ENCODE measurements around the gene ZNF629.
"Not testable (repeated sequence)": the region's sequence is repeated elsewhere in the genome, so short reads cannot be mapped to it uniquely, and the experiment has no call there.

The ZNF629 gene

DNA sequence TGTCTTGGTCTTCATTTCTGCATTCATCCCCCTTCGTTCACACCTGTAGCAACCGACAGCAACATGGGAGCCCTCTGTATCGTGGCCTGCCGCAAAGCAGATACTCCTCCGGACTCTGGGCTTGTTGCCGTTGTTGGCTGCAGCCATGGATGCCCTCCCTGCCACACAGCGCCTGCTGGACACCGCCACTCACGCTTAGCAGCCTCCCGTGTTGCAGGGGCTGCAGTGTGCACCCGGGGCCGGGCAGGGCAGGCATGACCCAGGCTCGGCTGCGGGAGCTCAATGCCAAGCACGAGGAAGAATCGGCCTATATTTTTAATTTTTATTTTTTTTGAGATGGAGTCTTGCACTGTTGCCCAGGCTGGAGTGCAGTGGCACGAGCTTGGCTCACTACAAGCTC lies 34.9 kb upstream of the ZNF629 start:
- H4K20me1 ChIP-seq (ENCODE audit: insufficient read depth, low read length), result no peaks in the 10 kb centered on the region
- H3K27ac ChIP-seq (ENCODE audit: low read length), result no peak overlapping the region
- no peaks in the 10 kb centered on the region for H3K27me3 ChIP-seq (ENCODE audit: low read depth, low read length)
- no peak for TF ChIP-seq CTCF (IDR thresholded peaks at IDR 0.05; ENCODE audit: low read depth, low read length)
- TF ChIP-seq EZH2phosphoT487 (IDR thresholded peaks at IDR 0.05; ENCODE audit: low read depth), result no peak
- no peaks in the 10 kb centered on the region for H3K79me2 ChIP-seq (ENCODE audit: low read length)
- H3K4me1 ChIP-seq (ENCODE audit: low read length), result no peaks in the 10 kb centered on the region
- no peak overlapping the region for H2AFZ ChIP-seq (ENCODE audit: low read depth, low read length)
- H3K9ac ChIP-seq (ENCODE audit: low read length), result no peak overlapping the region
- H3K36me3 ChIP-seq (replicated peaks; ENCODE audit: low read depth, low read length), result no peaks in the 10 kb centered on the region
- no peak overlapping the region for H3K4me2 ChIP-seq (ENCODE audit: low read length)
- no peak overlapping the region for H3K4me3 ChIP-seq (ENCODE audit: low read length)
- H3K9me3 ChIP-seq (ENCODE audit: insufficient read depth, low read length), result no peaks in the 10 kb centered on the region

- H3K27me3 ChIP-seq (ENCODE audit: low read depth, low read length); H3K9me3 ChIP-seq (ENCODE audit: insufficient read depth, low read length); H3K9ac ChIP-seq (ENCODE audit: low read length); H3K4me2 ChIP-seq (ENCODE audit: low read length); H4K20me1 ChIP-seq (ENCODE audit: insufficient read depth, low read length); H3K36me3 ChIP-seq (replicated peaks; ENCODE audit: low read depth, low read length); H2AFZ ChIP-seq (ENCODE audit: low read depth, low read length); H3K27ac ChIP-seq (ENCODE audit: low read length); H3K4me3 ChIP-seq (ENCODE audit: low read length); H3K79me2 ChIP-seq (ENCODE audit: low read length); H3K4me1 ChIP-seq (ENCODE audit: low read length): not testable (repeated sequence)
These were observed 34.4 kb upstream of the ZNF629 start for GRCh38 chr16:30821441-30821840.

DNA sequence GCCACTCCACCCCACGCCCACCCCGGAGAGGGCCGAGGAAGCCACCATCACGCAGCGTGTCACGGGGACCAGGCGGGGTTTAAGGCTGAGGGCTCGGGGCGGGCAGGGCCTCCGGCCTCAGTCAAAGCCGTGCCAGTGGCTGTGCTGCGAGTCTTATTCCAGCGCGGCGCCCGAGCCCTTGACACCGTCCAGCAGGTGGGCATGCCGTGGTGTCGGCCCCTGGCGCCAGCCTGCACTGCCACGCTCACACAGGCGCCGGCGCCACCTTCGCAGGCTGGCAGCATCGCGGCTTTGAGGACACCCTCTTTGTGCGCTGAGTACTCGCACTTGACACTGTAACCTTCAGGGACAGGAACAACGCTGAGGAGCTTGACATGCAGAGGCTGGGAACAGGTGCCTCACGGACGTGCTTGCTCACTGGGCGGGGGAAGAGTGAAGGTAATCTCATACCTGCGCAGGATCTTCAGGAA lies 34.0 kb upstream of the ZNF629 start:
- Histone ChIP-seq H3K27me3 (ENCODE audit: low read depth, low read length) (no peaks in the 10 kb centered on the region), H3K9ac (ENCODE audit: low read length) (no peak overlapping the region), H3K4me3 (ENCODE audit: low read length) (no peak overlapping the region), H3K4me1 (ENCODE audit: low read length) (no peaks in the 10 kb centered on the region), H3K36me3 (replicated peaks; ENCODE audit: low read depth, low read length) (no peaks in the 10 kb centered on the region), H3K79me2 (ENCODE audit: low read length) (no peaks in the 10 kb centered on the region), H3K9me3 (ENCODE audit: insufficient read depth, low read length) (no peaks in the 10 kb centered on the region), H4K20me1 (ENCODE audit: insufficient read depth, low read length) (no peaks in the 10 kb centered on the region), H2AFZ (ENCODE audit: low read depth, low read length) (no peak overlapping the region), H3K4me2 (ENCODE audit: low read length) (no peak overlapping the region), H3K27ac (ENCODE audit: low read length) (no peak overlapping the region)
- TF ChIP-seq CTCF (IDR thresholded peaks at IDR 0.05; ENCODE audit: low read depth, low read length) (no peak), EZH2phosphoT487 (IDR thresholded peaks at IDR 0.05; ENCODE audit: low read depth) (no peak)

- no peaks in the 10 kb centered on the region for H3K36me3 ChIP-seq (replicated peaks; ENCODE audit: low read depth, low read length)
- no peaks in the 10 kb centered on the region for H3K79me2 ChIP-seq (ENCODE audit: low read length)
- peaks cover 7% of the 10 kb centered on the region; the same call in 1 of the 2 replicates for H3K4me1 ChIP-seq (ENCODE audit: low read length)
- H3K9ac ChIP-seq (ENCODE audit: low read length), result no peak overlapping the region
- TF ChIP-seq EZH2phosphoT487 (IDR thresholded peaks at IDR 0.05; ENCODE audit: low read depth), result no peak
- TF ChIP-seq CTCF (IDR thresholded peaks at IDR 0.05; ENCODE audit: low read depth, low read length), result no peak
- H3K4me3 ChIP-seq (ENCODE audit: low read length), result no peak overlapping the region
- no peak overlapping the region for H3K4me2 ChIP-seq (ENCODE audit: low read length)
- H3K9me3 ChIP-seq (ENCODE audit: insufficient read depth, low read length), result no peaks in the 10 kb centered on the region
- H4K20me1 ChIP-seq (ENCODE audit: insufficient read depth, low read length), result no peaks in the 10 kb centered on the region
- no peak overlapping the region for H2AFZ ChIP-seq (ENCODE audit: low read depth, low read length)
- H3K27ac ChIP-seq (ENCODE audit: low read length), result no peak overlapping the region
- H3K27me3 ChIP-seq (ENCODE audit: low read depth, low read length), result no peaks in the 10 kb centered on the region
These were observed 29.8 kb upstream of the ZNF629 start for GRCh38 chr16:30816769-30817168.

GRCh38 chr16:30813821-30814189 lies 26.8 kb upstream of the ZNF629 start:
- Histone ChIP-seq H3K36me3 (replicated peaks; ENCODE audit: low read depth, low read length) (no peaks in the 10 kb centered on the region), H3K4me2 (ENCODE audit: low read length) (peak overlapping the region; percentile 69), H3K9me3 (ENCODE audit: insufficient read depth, low read length) (no peaks in the 10 kb centered on the region), H3K9ac (ENCODE audit: low read length) (peak overlapping the region; percentile 63), H3K79me2 (ENCODE audit: low read length) (no peaks in the 10 kb centered on the region), H4K20me1 (ENCODE audit: insufficient read depth, low read length) (no peaks in the 10 kb centered on the region), H2AFZ (ENCODE audit: low read depth, low read length) (peak overlapping the region; percentile 56), H3K4me1 (ENCODE audit: low read length) (peaks cover 7% of the 10 kb centered on the region; the same call in 1 of the 2 replicates), H3K4me3 (ENCODE audit: low read length) (peak overlapping the region; percentile 75), H3K27me3 (ENCODE audit: low read depth, low read length) (no peaks in the 10 kb centered on the region), H3K27ac (ENCODE audit: low read length) (0 out of 2 replicates have a peak overlapping the region, but pooled peaks have one; percentile 5)
- TF ChIP-seq CTCF (IDR thresholded peaks at IDR 0.05; ENCODE audit: low read depth, low read length) (no peak), EZH2phosphoT487 (IDR thresholded peaks at IDR 0.05; ENCODE audit: low read depth) (no peak)

- not testable (repeated sequence) for H3K27ac ChIP-seq (ENCODE audit: low read length); H4K20me1 ChIP-seq (ENCODE audit: insufficient read depth, low read length); H3K79me2 ChIP-seq (ENCODE audit: low read length); H2AFZ ChIP-seq (ENCODE audit: low read depth, low read length); H3K4me2 ChIP-seq (ENCODE audit: low read length); H3K36me3 ChIP-seq (replicated peaks; ENCODE audit: low read depth, low read length); H3K9ac ChIP-seq (ENCODE audit: low read length); H3K4me1 ChIP-seq (ENCODE audit: low read length); H3K9me3 ChIP-seq (ENCODE audit: insufficient read depth, low read length); H3K27me3 ChIP-seq (ENCODE audit: low read depth, low read length); H3K4me3 ChIP-seq (ENCODE audit: low read length)
These were observed 22.7 kb upstream of the ZNF629 start for GRCh38 chr16:30809675-30810074.
